ENCODE data around the gene CDC42SE2. TPM values are rescaled to one million over a fixed set of nuclear protein-coding genes. Genes with fewer than 3 reads are reported as not detected.

CDC42SE2 gene
- total RNA-seq, 2 experiments from 2014 or later = 100 to 102 TPM

DNA sequence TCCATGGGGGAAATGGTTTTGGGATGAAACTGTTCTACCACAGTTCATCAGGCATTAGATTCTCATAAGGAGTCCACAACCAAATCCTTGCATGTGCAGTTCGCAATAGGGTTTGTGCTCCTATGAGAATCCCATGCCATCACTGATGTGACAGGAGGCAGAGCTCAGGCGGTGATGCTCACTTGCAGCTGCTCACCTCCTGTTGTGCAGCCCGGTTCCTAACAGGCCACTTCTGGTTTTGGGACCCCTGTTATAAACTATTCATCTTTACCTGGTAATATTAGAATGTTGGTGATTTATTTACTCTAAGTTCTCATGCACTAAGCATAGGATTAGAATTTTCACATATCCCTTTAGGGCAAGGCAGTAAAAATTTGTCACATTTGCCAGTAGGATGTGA, 122.3 kb downstream of the CDC42SE2 start:
- ATAC-seq (no peak), DNase-seq (no peak)
- peak overlapping the region; percentile 99 for H3K27ac Mint-ChIP-seq
- peaks cover 87% of the 10 kb centered on the region for H3K4me1 Mint-ChIP-seq (ENCODE audit: low read depth)
- H3K36me3 Mint-ChIP-seq (ENCODE audit: low read depth) = peaks cover 70% of the 10 kb centered on the region
- H3K4me3 Mint-ChIP-seq = no peak overlapping the region
- POLR2A ChIA-PET = interaction anchor here (1.1 to 1.3 kb wide), 2 partner anchors 98 to 114 kb away, joined by 3 read pairs; no protein-coding TSS in a partner anchor
- TF ChIP-seq, protein P1, sequence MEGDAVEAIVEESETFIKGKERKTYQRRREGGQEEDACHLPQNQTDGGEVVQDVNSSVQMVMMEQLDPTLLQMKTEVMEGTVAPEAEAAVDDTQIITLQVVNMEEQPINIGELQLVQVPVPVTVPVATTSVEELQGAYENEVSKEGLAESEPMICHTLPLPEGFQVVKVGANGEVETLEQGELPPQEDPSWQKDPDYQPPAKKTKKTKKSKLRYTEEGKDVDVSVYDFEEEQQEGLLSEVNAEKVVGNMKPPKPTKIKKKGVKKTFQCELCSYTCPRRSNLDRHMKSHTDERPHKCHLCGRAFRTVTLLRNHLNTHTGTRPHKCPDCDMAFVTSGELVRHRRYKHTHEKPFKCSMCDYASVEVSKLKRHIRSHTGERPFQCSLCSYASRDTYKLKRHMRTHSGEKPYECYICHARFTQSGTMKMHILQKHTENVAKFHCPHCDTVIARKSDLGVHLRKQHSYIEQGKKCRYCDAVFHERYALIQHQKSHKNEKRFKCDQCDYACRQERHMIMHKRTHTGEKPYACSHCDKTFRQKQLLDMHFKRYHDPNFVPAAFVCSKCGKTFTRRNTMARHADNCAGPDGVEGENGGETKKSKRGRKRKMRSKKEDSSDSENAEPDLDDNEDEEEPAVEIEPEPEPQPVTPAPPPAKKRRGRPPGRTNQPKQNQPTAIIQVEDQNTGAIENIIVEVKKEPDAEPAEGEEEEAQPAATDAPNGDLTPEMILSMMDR (IDR thresholded peaks at IDR 0.05) = no peak
- intact Hi-C loops (cut with micrococcal nuclease) = no loop called here
- CTCF ChIA-PET = interaction anchor here (1.0 kb wide), 1 partner anchor 101 kb away, joined by 3 read pairs; no protein-coding TSS in a partner anchor
- H3K27me3 Mint-ChIP-seq = no peaks in the 10 kb centered on the region
- no peaks in the 10 kb centered on the region for H3K9me3 Mint-ChIP-seq

GRCh38 chr5:131386779-131387178, 122.9 kb downstream of the CDC42SE2 start:
- Mint-ChIP-seq H3K27me3 (no peaks in the 10 kb centered on the region), H3K27ac (peak overlapping the region; percentile 99), H3K36me3 (ENCODE audit: low read depth) (peaks cover 68% of the 10 kb centered on the region), H3K4me1 (ENCODE audit: low read depth) (peaks cover 85% of the 10 kb centered on the region), H3K9me3 (no peaks in the 10 kb centered on the region), H3K4me3 (no peak overlapping the region)
- CTCF ChIA-PET = no interaction called here
- DNase-seq (no peak), ATAC-seq (no peak)
- TF ChIP-seq, protein P1 (IDR thresholded peaks at IDR 0.05) = no peak
- intact Hi-C loops (cut with micrococcal nuclease) = no loop called here
- POLR2A ChIA-PET = interaction anchor here (1.3 kb wide), 1 partner anchor 114 kb away, joined by 3 read pairs; no protein-coding TSS in a partner anchor

- Mint-ChIP-seq H3K9me3 (no peaks in the 10 kb centered on the region), H3K4me1 (ENCODE audit: low read depth) (peaks cover 86% of the 10 kb centered on the region), H3K4me3 (no peak overlapping the region), H3K27ac (peak overlapping the region; percentile 99), H3K27me3 (no peaks in the 10 kb centered on the region), H3K36me3 (ENCODE audit: low read depth) (peaks cover 69% of the 10 kb centered on the region)
- TF ChIP-seq, protein P1 (IDR thresholded peaks at IDR 0.05) = no peak
- DNase-seq (no peak), ATAC-seq (no peak)
- intact Hi-C loops (cut with micrococcal nuclease) = no loop called here
- ChIA-PET CTCF (no interaction called here), POLR2A (interaction anchor here (0.7 to 1.3 kb wide), 3 partner anchors 27 to 222 kb away, joined by 3 to 4 read pairs (median 3); no protein-coding TSS in a partner anchor)
Measured at GRCh38 chr5:131387255-131387654, 123.4 kb downstream of the CDC42SE2 start.

- ChIA-PET CTCF (interaction anchor here (1.4 kb wide), 2 partner anchors 27 to 33 kb away, joined by 3 read pairs; no protein-coding TSS in a partner anchor), POLR2A (interaction anchor here (0.6 to 1.2 kb wide), 3 partner anchors 10 to 180 kb away, joined by 3 read pairs; no protein-coding TSS in a partner anchor)
- TF ChIP-seq, protein P1 (IDR thresholded peaks at IDR 0.05) = no peak
- Mint-ChIP-seq H3K4me1 (ENCODE audit: low read depth) (peaks cover 87% of the 10 kb centered on the region), H3K4me3 (no peak overlapping the region), H3K27me3 (no peaks in the 10 kb centered on the region), H3K36me3 (ENCODE audit: low read depth) (peaks cover 74% of the 10 kb centered on the region), H3K9me3 (no peaks in the 10 kb centered on the region), H3K27ac (peak overlapping the region; percentile 90)
- ATAC-seq (peak; percentile 54), DNase-seq (peak; percentile 38)
- intact Hi-C loops (cut with micrococcal nuclease) = no loop called here
Measured at GRCh38 chr5:131389096-131389868, 125.4 kb downstream of the CDC42SE2 start.

GRCh38 chr5:131389869-131390265, 126.0 kb downstream of the CDC42SE2 start:
- Mint-ChIP-seq H3K4me1 (ENCODE audit: low read depth) (peaks cover 85% of the 10 kb centered on the region), H3K4me3 (no peak overlapping the region), H3K36me3 (ENCODE audit: low read depth) (peaks cover 71% of the 10 kb centered on the region), H3K9me3 (no peaks in the 10 kb centered on the region), H3K27me3 (no peaks in the 10 kb centered on the region), H3K27ac (peak overlapping the region; percentile 90)
- ChIA-PET POLR2A (interaction anchor here (0.6 to 1.2 kb wide), 2 partner anchors 11 to 181 kb away, joined by 3 read pairs; no protein-coding TSS in a partner anchor), CTCF (interaction anchor here (1.4 kb wide), 2 partner anchors 26 to 33 kb away, joined by 3 read pairs; no protein-coding TSS in a partner anchor)
- TF ChIP-seq, protein P1 (IDR thresholded peaks at IDR 0.05) = no peak
- ATAC-seq (no peak), DNase-seq (no peak)
- intact Hi-C loops (cut with micrococcal nuclease) = no loop called here

Data from activated CD8-positive, alpha-beta T cell treated with anti-CD3 and anti-CD28 coated beads for 36 hours (primary cell).